GM19099 (cell line): Measurements from ENCODE around the gene LRCH2.

ENCODE experiments used
- POLR2A ChIP-seq: IDR thresholded peaks from 3 replicates; pipeline ENCODE4 v1.6.1; 2011; ENCODE audit warnings: low read depth; ENCODE audit not compliant: insufficient read length; ENCODE audit errors: extremely low read depth

LRCH2 gene

DNA sequence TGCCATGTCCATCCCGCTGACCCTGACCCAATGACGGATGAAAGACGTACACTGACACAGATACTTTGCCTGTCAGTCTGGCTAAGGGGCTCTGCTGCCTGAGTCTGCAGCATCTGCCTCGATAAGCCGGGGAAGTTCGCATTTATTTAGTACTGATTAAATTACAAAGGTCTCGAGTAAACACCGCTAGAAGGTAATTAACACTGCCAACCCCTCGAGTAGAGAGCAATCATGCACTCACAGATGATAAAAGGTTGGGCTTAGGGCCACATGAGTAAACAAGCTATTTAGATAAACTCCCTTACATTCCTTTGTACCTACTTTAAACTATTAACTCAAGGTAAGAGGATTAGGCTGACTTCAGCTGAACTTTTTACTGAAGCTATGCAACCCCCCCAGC, 60.7 kb downstream of the LRCH2 start:
- no peak for TF ChIP-seq POLR2A

DNA sequence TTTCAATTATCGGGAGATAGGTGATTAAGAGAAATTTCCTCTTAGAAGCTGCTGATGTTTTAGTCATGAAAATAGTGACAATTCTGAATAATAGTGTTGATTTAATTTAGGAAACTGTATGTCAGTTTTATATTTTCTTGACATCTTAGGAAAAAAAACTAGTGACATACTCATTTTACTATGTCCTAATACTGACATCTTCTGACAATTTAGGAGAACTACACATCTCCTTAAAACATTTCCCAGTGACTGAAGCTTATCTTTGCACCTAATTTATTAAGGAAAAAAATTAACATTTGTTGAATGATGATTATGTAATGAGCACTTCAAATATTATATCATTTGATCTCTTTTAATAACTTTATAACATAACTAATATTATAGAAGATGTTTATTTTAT, 86.7 kb downstream of the LRCH2 start:
- TF ChIP-seq POLR2A = no peak

DNA sequence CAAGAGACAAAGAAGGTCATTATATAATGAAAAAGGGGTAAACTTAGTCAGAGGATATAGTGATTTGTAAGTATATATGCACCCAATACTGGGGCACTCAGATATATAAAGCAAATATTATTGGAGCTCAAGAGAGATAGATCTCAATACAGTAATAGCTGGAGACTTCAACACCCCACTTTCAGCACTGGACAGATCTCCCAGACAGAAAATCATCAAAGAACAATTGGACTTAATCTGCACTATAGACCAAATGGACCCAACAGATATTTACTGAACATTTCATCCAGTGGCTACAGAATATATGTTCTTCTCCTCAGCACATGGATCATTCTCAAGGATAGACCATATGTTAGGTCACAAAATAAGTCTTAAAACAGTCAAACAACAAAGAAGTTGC, 91.8 kb downstream of the LRCH2 start:
- TF ChIP-seq POLR2A = no peak

DNA sequence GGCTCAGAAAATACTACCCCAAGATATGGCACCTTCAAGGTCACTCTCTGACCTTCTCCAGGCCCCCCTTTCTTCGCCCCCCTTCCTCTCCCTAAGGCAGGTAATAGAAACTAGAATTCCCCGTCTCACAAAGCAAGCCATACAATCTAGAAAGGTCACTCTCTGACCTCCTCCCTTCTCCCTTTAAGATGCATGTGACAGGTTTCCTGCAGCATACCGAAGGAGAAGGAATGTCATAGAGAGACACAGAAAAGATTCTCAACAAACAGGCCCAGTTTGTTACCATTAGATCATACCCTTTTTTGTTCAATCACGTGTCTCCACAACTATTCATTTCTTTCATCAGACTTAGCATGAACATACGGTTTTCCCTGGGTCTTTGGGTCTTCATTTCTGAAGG, 95.9 kb downstream of the LRCH2 start:
- no peak for TF ChIP-seq POLR2A

DNA sequence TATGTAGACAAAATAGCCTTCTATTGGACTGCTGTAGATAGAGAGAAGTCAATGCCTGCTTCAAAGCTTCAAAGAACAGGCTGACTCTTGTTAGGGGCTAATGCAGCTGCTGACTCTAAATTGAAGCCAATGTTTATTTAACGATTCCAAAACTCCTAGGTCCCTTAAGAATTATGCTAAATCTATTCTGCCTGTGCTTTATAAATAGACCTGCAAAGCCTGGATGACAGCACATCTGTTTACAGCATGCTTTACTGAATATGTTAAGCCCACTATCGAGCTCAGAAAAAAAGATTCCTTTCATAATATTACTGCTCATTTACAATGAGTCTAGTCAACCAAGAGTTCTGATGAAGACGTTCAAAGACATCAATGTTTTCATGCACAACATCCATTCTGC, 99.5 kb downstream of the LRCH2 start:
- no peak for TF ChIP-seq POLR2A

DNA sequence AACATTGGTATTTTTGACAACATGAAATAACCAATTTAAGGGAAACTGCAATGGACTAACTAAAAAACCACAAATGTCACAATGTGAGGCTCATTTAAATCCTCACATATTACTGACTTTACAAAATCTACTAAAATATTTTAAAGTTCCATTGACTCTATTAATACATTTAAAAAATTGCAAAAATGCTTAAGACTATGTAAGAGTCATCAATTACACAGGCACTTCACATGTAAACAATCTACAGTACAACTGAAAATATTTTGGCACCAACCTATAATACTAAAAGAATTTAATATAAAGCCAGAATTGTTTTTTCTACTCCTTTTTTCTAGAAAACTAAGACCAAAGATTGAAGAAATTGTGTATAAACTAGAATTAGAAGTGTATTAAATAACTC, 121.5 kb downstream of the LRCH2 start:
- TF ChIP-seq POLR2A = no peak

DNA sequence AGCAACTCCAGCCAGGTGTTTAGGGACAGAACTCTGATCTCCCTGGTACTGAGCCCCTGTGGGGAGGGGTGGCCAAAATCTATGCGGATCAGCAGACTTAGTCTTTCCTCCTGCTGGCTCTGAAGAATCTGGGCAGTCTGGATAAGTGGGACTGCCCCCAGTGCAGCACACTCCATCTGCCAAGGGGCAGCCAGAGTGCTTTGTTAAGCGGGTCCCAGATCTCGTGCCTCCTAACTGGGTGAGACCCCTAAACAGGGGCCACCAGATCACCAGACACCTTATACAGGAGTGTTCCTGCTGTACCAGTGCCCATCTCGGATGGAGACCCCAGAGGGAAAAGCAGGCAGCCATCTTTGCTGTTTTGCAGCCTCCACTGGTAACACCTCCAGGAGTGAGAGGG, 135.0 kb downstream of the LRCH2 start:
- TF ChIP-seq POLR2A = no peak

DNA sequence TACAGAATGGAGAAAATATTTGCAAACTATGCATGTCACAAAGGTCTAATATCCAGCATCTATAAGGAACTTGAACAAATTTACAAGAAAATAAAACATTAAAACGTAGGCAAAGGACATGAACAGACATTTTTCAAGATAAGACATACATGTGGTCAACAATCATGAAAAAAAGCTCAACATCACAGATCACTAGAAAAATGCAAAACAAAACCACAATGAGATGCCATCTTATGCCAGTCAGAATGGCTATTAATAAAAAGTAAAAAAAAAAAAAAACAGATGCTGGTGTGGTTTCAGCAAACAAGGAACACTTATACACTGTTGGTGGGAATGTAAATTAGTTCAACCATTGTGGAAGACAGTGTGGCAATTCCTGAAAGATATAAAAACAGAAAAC, 140.7 kb downstream of the LRCH2 start:
- no peak for TF ChIP-seq POLR2A

DNA sequence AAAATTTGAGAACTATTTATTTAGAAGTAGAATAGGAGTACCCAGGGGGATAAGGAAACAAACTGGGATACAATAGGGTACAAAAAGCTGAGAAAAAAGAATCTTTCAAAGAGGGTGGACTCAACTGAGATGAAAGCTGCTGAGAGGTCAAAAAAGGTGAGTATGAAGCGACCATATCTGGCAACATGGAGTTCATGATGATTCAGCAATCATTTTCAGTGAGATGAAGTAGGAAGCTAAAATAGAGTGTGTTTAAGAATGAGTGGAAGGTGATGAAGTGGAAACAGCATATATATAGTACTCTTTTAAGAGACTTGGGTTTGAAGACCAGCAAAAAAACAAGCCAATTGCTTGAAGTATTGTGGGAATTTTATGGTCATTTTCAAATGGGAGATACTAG, 144.5 kb downstream of the LRCH2 start:
- no peak for TF ChIP-seq POLR2A

DNA sequence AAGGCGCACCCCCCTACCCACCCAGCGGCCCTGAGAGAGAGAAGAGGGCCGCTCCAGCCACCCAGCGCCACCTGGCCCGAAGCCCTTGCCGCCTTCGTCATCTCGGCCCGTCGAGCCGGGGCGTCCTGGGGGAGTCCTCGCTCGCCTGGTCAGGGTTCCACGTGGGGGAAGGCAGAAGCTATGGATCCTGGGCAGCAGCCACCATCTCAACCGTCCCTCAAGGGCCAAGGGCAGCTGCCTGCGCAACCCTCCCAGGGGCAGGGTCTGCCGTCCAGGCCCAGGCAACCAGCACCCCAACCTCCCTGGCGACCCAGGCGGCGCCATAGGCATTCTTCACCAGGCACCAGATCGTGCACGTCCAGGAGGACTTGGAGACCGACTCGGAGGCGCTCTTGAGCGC, 165.0 kb downstream of the LRCH2 start:
- TF ChIP-seq POLR2A = no peak

DNA sequence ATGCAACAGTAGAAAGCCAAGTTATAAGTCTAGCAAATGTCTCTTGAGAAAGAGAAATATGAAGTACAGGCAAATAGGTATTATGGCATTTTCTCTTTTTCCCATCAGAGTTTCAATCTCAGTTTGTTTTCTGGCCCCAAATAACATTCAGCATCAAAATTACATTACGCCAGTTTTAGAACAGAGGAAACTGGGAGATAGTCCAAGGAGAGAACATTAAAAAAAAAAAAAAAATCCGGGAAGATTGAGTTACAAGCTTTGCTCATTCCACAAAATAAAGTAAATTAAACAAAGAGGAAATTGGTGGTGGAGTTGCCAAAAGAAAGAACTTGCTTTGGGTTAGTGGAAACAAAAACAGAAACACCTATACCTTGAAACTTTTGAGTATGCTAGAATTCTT, 166.1 kb downstream of the LRCH2 start:
- TF ChIP-seq POLR2A = no peak

DNA sequence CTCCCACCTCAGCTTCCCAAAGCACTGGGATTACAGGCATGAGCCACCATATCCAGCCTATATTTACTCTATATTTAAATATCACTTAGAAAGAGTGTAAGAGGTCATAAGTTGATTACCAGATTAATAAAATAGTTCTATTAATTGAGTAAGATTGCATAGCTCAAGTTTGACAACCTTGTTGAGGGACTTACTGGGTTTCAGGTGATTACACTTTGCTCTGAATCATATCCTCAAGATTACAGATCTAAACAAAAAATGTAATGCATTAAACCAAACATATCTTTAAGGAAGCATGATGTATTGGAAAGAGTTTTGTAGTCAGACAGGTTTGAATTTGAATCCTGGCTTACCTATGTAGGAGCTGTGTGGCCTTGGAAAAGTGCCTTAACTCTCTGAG, 168.6 kb downstream of the LRCH2 start:
- no peak for TF ChIP-seq POLR2A
